Spinal cord (tissue), 10 donors: ENCODE data around the gene PNPLA3. TPM values are rescaled to one million over a fixed set of nuclear protein-coding genes. Genes with fewer than 3 reads are reported as not detected.
"Not testable (repeated sequence)": the region's sequence is repeated elsewhere in the genome, so short reads cannot be mapped to it uniquely, and the experiment has no call there.

Experiments
- DNase-seq, 6 donors: peaks; one replicate each; pipeline versions ENCODE4 v3.0.0 to v3.0.0-alpha.2; 2013 to 2015; ENCODE audit warnings: low spot score in 6 of 6, low read depth in 4 of 6
- H3K27ac ChIP-seq: one replicate; pipeline ENCODE4 v1.5.1; 2013; ENCODE audit warnings: low read depth, low read length, control low read depth
- H3K27me3 ChIP-seq: one replicate; pipeline ENCODE4 v1.6.1; 2013; ENCODE audit warnings: low read length; ENCODE audit not compliant: control insufficient read depth, insufficient read depth
- H3K36me3 ChIP-seq: one replicate; pipeline ENCODE4 v1.6.1; 2013; ENCODE audit warnings: low read length; ENCODE audit not compliant: control insufficient read depth, insufficient read depth
- H3K4me1 ChIP-seq: one replicate; pipeline ENCODE4 v1.6.1; 2013; ENCODE audit warnings: low read length; ENCODE audit not compliant: control insufficient read depth, insufficient read depth
- H3K4me3 ChIP-seq: one replicate; pipeline ENCODE4 v1.5.1; 2013; ENCODE audit warnings: low read depth, low read length, control low read depth
- H3K9me3 ChIP-seq: one replicate; pipeline ENCODE4 v1.6.1; 2013; ENCODE audit warnings: low read length; ENCODE audit not compliant: control insufficient read depth, insufficient read depth
- WGBS: methylation state at CpG from one replicate; pipeline ENCODE4 v1.1.5; 2013; ENCODE audit warnings: missing lambda C conversion rate; ENCODE audit not compliant: insufficient coverage; 5-methylcytosine and 5-hydroxymethylcytosine counted together
- polyA plus RNA-seq, 2 donors: library from polyadenylated mRNA; unstranded; fragments of 120-200 nt; gene quantifications; one replicate each; pipeline ENCODE4 v1.2.1, GENCODE V29; 2013; ENCODE audit not compliant: insufficient read length in 2 of 2
- total RNA-seq, 2 donors: library from RNA; depleted of rRNA in 1 of 2; stranded (reverse); fragments of 120-200 nt in 1 of 2; fragments of >200 nt in 1 of 2; gene quantifications; one replicate each; pipeline versions ENCODE4 v1.2.3 to v1.2.4, GENCODE V29; 2013 to 2014
- donor health status: healthy.

The PNPLA3 gene
- total and polyA plus RNA-seq, 4 donors = 2.6 to 12.1 (median 8.0) TPM

DNA sequence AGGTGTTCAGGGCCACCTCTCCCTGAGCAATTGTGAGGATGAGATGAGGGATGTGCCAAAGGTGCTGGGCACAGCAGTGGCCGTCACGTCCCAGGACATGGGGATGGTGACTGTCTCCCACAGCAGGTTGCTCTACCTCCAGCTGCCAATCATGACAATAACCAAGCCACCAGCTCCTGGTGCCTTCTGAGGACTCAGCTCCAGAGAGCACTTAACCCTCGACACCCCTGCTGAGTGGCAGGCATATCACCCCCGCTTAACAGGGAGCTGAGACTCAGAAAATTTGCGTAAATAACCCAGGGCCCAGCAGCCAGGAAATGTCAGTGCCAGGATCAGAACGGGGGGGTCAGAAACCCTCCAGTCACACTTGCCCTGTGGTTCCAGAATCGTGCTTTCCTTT is 23.4 kb upstream of the PNPLA3 start:
- Histone ChIP-seq H3K27me3 (no peaks in the 10 kb centered on the region), H3K4me3 (no peak overlapping the region), H3K27ac (no peak overlapping the region), H3K4me1 (no peaks in the 10 kb centered on the region), H3K9me3 (no peaks in the 10 kb centered on the region), H3K36me3 (no peaks in the 10 kb centered on the region)
- no peak for DNase-seq
- WGBS = 50% methylated on average over 5 of the region's 7 CpGs

DNA sequence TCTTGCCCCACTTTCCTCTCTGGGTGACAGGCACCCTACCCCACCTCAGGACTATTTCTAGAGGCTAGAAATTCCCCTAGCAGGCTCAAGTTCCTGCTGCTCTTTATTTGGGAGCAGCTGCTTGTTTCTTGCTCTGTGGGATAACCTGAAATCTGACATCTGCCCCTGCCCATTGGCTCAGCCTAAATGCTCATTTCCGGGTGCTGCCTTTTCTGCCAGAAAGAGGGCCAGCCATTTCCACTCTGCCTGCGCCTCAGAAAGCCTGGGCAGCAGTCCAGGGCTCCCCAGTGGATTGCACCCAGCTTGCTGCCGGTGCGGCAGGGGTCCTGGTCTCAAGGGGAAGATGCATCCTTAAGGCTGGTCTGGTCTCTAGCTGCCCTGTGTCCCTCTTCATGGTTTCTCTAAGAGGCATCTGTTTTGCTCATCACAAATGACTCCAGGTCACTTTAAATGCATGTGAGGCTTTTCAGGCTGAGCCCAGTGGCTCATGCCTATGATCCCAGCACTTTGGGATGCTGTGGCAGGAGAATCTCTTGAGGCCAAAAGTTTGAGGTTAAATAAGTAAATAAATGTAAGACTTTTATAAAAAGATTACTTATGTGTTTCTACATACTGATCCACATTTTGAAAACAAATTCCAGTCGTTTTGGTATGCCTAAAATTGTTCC is 21.5 kb upstream of the PNPLA3 start:
- 52% methylated on average over 4 of the region's 5 CpGs for WGBS
- H3K27me3 ChIP-seq = no peaks in the 10 kb centered on the region
- no peak overlapping the region for H3K4me3 ChIP-seq
- H3K36me3 ChIP-seq = no peaks in the 10 kb centered on the region
- H3K27ac ChIP-seq = no peak overlapping the region
- H3K9me3 ChIP-seq = no peaks in the 10 kb centered on the region
- DNase-seq = no peak
- no peaks in the 10 kb centered on the region for H3K4me1 ChIP-seq

DNA sequence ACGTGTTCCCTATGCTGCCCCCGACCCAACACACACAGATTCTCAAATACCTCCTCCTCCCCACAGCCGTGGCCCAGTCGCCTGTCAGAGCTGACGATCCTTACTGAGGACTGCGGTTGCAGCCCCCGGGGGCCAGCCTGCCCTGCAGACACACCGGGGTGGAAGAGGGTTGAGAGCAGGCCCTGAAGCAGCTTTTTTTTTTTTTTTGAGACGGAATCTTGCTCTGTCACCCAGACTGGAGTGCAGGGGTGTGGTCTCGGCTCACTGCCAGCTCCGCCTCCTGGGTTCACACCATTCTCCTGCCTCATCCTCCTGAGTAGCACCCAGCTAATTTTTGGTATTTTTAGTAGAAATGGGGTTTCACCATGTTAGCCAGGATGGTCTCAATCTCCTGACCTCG is 20.6 kb upstream of the PNPLA3 start:
- not testable (repeated sequence) for H3K27me3 ChIP-seq, DNase-seq, H3K27ac ChIP-seq, H3K4me1 ChIP-seq, H3K36me3 ChIP-seq, H3K9me3 ChIP-seq, H3K4me3 ChIP-seq
- WGBS = 67% methylated on average over 5 of the region's 12 CpGs

DNA sequence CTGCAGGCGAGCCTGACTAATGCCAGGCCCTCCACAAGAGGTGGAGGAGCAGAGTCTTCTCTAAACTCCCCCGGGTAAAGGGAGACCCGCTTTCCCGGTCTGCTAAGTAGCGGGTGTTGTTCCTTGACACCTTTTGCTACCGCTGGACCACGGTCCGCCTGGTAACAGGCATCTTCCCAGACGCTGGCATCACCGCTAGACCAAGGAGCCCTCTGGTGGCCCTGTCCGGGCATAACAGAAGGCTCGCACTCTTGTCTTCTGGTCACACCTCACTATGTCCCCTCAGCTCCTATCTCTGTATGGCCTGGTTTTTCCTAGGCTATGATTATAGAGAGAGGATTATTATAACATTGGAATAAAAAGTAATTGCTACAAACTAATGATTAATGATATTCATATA is 19.2 kb upstream of the PNPLA3 start:
- H3K27ac ChIP-seq, H3K27me3 ChIP-seq, H3K4me1 ChIP-seq, H3K4me3 ChIP-seq, H3K9me3 ChIP-seq, DNase-seq, H3K36me3 ChIP-seq: not testable (repeated sequence)
- WGBS = 93% methylated on average over 2 of the region's 12 CpGs

DNA sequence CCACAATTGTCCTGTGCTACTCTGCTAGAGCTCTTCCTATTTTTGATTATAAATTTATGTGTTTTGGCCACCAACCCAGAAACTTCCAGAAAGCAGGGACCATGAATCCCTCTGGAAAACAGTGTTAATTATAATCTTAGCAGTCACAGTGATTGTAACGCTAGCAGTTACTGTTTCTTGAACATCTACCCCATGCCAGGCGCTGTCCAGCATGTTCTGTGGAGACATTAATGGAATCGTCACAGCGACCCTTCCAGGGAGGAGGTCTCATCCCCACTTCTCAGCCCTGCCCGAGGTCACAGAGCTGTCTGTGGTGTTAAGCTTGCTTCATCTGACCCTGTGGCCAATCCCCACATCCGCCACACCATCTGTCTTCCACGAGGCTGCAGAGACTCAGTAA is 17.9 kb upstream of the PNPLA3 start:
- no peaks in the 10 kb centered on the region for H3K27me3 ChIP-seq
- H3K4me1 ChIP-seq = no peaks in the 10 kb centered on the region
- H3K27ac ChIP-seq = no peak overlapping the region
- DNase-seq = peak in 1 of 6 donors; percentile 38
- no peak overlapping the region for H3K4me3 ChIP-seq
- no peaks in the 10 kb centered on the region for H3K9me3 ChIP-seq
- no peaks in the 10 kb centered on the region for H3K36me3 ChIP-seq
- 71% methylated on average over 4 of the region's 7 CpGs for WGBS

- Histone ChIP-seq H3K27ac (no peak overlapping the region), H3K4me3 (no peak overlapping the region), H3K27me3 (peaks cover 3% of the 10 kb centered on the region), H3K4me1 (no peaks in the 10 kb centered on the region), H3K36me3 (no peaks in the 10 kb centered on the region), H3K9me3 (no peaks in the 10 kb centered on the region)
- 94% methylated on average over 1 of the region's 1 CpG for WGBS
- DNase-seq = no peak
These were observed 13.9 kb upstream of the PNPLA3 start for GRCh38 chr22:43909708-43910107.

DNA sequence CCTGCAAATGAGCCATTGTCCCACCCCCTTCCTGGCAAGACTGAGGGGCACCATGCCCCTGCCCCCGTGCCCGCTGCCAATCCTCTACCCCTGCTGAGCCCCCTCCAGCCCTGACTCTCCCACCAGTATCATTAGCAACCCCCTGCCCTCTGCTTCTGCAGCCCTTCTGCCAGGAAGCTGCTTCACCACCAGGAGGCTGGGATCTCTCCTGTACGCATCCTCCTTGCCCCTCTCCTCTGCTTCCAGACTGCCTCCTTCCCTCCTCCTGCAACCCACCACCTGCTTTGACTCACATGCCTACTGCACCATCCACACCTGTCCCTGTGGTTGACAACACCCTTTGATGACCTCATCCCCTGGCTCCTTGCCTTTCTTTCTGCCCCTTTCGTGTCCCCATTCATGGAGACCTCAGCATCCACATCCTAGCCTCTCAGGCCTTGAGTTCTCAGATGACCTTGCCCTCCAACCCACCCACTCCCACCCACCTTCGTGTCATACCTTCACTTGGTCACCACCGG is 13.4 kb upstream of the PNPLA3 start:
- no peaks in the 10 kb centered on the region for H3K4me1 ChIP-seq
- H3K9me3 ChIP-seq = no peaks in the 10 kb centered on the region
- H3K27ac ChIP-seq = no peak overlapping the region
- 56% methylated on average over 6 of the region's 6 CpGs for whole genome bisulfite sequencing
- H3K27me3 ChIP-seq = peaks cover 3% of the 10 kb centered on the region
- no peaks in the 10 kb centered on the region for H3K36me3 ChIP-seq
- no peak for DNase-seq
- no peak overlapping the region for H3K4me3 ChIP-seq

DNA sequence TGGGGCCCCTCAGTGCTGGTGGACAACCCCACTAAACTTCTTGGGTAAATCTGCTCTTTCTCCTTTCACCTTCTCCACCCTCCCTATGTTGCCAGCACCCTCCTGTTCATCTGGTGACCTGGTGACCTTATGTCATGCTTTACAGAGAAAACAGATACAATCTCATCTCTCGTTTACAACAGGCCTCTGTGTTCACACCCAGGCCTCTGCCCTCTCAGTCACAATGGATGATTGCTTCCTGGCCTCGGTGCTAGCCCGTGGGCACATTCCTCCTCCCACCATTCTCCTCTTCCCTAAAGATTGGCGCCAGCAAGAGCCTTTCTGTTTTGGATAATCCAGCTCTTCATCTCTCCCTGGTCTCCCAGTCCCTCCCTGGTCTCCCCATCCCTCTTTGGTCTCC is 12.3 kb upstream of the PNPLA3 start:
- no peaks in the 10 kb centered on the region for H3K4me1 ChIP-seq
- no peak overlapping the region for H3K27ac ChIP-seq
- no peaks in the 10 kb centered on the region for H3K9me3 ChIP-seq
- 34% methylated on average over 4 of the region's 4 CpGs for WGBS
- H3K27me3 ChIP-seq = peaks cover 3% of the 10 kb centered on the region
- no peaks in the 10 kb centered on the region for H3K36me3 ChIP-seq
- H3K4me3 ChIP-seq = no peak overlapping the region
- DNase-seq = no peak

DNA sequence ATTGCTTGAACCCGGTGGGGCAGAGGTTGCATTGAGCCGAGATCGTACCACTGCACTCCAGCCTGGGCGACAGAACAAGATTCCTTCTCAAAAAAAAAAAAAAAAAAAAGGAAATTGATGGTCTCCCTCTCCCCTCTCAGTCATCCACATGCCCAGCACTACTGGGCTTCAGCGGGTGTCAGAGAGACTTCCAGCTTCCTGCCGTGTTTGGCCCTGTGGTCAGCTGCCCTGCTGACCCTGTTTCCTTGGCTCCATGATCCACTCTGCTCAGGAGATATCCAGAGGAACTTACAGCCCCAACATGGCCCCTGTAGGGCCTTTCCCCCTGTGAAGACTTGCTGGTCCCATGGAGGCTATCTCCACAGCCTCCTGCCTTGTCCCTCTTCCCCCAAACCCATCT is 6.1 kb upstream of the PNPLA3 start:
- no peak overlapping the region for H3K4me3 ChIP-seq
- 83% methylated on average over 6 of the region's 6 CpGs for WGBS
- no peaks in the 10 kb centered on the region for H3K36me3 ChIP-seq
- H3K27me3 ChIP-seq = no peaks in the 10 kb centered on the region
- DNase-seq = no peak
- H3K4me1 ChIP-seq = no peaks in the 10 kb centered on the region
- H3K9me3 ChIP-seq = no peaks in the 10 kb centered on the region
- no peak overlapping the region for H3K27ac ChIP-seq

- Histone ChIP-seq H3K36me3 (no peaks in the 10 kb centered on the region), H3K9me3 (no peaks in the 10 kb centered on the region), H3K27me3 (peaks cover 4% of the 10 kb centered on the region), H3K27ac (no peak overlapping the region), H3K4me1 (peaks cover 6% of the 10 kb centered on the region), H3K4me3 (no peak overlapping the region)
- WGBS = 79% methylated on average over 10 of the region's 16 CpGs
- DNase-seq = no peak
These were observed 4.3 kb upstream of the PNPLA3 start for GRCh38 chr22:43919106-43919973.
